Activated CD8-positive, alpha-beta T cell treated with anti-CD3 and anti-CD28 coated beads for 36 hours (primary cell): ENCODE results near the gene GNAL. TPM values are rescaled to one million over a fixed set of nuclear protein-coding genes. Genes with fewer than 3 reads are reported as not detected.

ENCODE experiments used
- ATAC-seq: fragments of 200-7000 bp; cut with Tn5 transposase; one replicate; pipeline ENCODE4 v1.10.0; 2021; ENCODE audit warnings: mild to moderate bottlenecking, moderate library complexity
- CTCF ChIA-PET: fragments of 350-600 bp; sonication (Branson Sonifier 250); formaldehyde crosslinking; loops from one replicate; lab custom pipeline; 2021; ENCODE audit warnings: antibody characterized with exemption; lab: Charles Lee
- POLR2A ChIA-PET: fragments of 350-600 bp; sonication (Branson Sonifier 250); formaldehyde crosslinking; loops from one replicate; lab custom pipeline; 2021; ENCODE audit warnings: antibody characterized with exemption; lab: Charles Lee
- DNase-seq: peaks from one replicate; pipeline ENCODE4 v3.0.0-alpha.2; 2020
- H3K27ac Mint-ChIP-seq: one replicate; pipeline ENCODE4 v1.8.0; 2021; ENCODE audit warnings: mild to moderate bottlenecking, mixed read lengths
- H3K27me3 Mint-ChIP-seq: one replicate; pipeline ENCODE4 v1.8.0; 2021; ENCODE audit warnings: mixed read lengths
- H3K36me3 Mint-ChIP-seq: one replicate; pipeline ENCODE4 v1.8.0; 2021; ENCODE audit warnings: low read depth, mixed read lengths
- H3K4me1 Mint-ChIP-seq: one replicate; pipeline ENCODE4 v1.8.0; 2021; ENCODE audit warnings: low read depth, mixed read lengths
- H3K4me3 Mint-ChIP-seq: one replicate; pipeline ENCODE4 v1.8.0; 2021; ENCODE audit warnings: mild to moderate bottlenecking, moderate library complexity, mixed read lengths
- H3K9me3 Mint-ChIP-seq: one replicate; pipeline ENCODE4 v1.8.0; 2021; ENCODE audit warnings: mixed read lengths
- intact Hi-C: fragments of 100-400 bp; cut with micrococcal nuclease; formaldehyde crosslinking; loops from one replicate; pipeline ENCODE4 v1.10.0; 2022
- total RNA-seq, 2 experiments: library from RNA; stranded (reverse); gene quantifications; one replicate each; pipeline ENCODE4 v1.2.3, GENCODE V29; 2021
- TF ChIP-seq, protein P1 (sequence below): fragments of 200-600 bp; IDR thresholded peaks from one replicate; pipeline ENCODE4 v1.8.0; 2022; ENCODE audit warnings: antibody characterized with exemption, mild to moderate bottlenecking

Gene GNAL
- total RNA-seq, 2 experiments from 2014 or later: 0.11 TPM; not detected in 1

GRCh38 chr18:11906176-11906575 is 217.1 kb downstream of the GNAL start:
- Mint-ChIP-seq H3K36me3 (peaks cover 11% of the 10 kb centered on the region), H3K9me3 (no peaks in the 10 kb centered on the region), H3K27ac (no peak overlapping the region), H3K27me3 (no peaks in the 10 kb centered on the region), H3K4me3 (no peak overlapping the region), H3K4me1 (peaks cover 20% of the 10 kb centered on the region)
- DNase-seq (no peak), ATAC-seq (no peak)
- ChIA-PET CTCF (interaction anchor here (0.7 to 1.1 kb wide), 2 partner anchors 32 to 133 kb away, joined by 3 read pairs; no protein-coding TSS in a partner anchor), POLR2A (no interaction called here)
- TF ChIP-seq, protein P1, sequence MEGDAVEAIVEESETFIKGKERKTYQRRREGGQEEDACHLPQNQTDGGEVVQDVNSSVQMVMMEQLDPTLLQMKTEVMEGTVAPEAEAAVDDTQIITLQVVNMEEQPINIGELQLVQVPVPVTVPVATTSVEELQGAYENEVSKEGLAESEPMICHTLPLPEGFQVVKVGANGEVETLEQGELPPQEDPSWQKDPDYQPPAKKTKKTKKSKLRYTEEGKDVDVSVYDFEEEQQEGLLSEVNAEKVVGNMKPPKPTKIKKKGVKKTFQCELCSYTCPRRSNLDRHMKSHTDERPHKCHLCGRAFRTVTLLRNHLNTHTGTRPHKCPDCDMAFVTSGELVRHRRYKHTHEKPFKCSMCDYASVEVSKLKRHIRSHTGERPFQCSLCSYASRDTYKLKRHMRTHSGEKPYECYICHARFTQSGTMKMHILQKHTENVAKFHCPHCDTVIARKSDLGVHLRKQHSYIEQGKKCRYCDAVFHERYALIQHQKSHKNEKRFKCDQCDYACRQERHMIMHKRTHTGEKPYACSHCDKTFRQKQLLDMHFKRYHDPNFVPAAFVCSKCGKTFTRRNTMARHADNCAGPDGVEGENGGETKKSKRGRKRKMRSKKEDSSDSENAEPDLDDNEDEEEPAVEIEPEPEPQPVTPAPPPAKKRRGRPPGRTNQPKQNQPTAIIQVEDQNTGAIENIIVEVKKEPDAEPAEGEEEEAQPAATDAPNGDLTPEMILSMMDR: no peak
- intact Hi-C loops: no loop called here

DNA sequence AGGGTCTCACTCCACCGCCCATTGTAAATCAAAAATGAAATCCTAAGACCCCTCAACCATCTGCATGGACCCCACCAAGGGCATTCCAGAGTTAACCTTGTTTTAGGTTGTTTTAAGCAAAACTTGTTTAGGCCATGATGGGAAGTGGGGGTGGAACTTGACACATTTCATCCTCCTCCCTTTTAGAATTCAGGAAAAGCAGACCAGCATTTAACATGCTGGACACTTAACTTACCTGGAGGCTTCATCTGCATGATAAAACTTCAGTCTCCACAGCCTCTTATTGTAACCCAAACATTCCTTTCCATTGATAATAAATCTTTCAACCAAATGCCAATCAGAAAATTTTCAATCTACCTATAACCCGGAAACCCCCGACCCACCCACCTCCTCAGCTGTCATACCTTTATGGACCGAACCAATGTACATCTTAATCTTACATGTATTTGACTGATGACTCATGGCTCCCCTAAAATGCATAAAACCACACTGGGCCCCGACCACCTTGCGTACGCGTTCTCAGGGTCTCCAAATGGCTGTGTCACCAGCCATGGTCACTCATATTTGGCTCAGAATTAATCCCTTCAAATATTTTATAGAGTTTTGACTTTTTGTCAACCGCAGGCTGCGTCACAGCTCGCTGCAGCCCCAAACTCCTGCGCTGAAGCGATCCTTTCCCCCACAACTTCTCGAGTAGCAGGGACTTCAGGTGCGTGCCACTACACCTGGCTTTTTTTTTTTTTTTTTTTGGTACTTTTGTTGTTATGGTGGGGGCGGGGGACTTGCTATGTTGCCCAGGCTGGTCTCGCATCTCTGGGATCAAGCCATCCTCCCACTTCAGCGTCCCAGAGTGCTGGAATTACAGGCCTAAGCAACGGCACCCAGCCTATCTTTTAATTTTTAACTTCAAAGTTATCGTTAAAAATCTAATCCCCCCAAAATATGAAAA is 218.1 kb downstream of the GNAL start:
- peak overlapping the region; percentile 86 for H3K4me3 Mint-ChIP-seq
- ATAC-seq: no peak
- peak overlapping the region; percentile 89 for H3K27ac Mint-ChIP-seq
- no peaks in the 10 kb centered on the region for H3K9me3 Mint-ChIP-seq
- DNase-seq: peak; percentile 30
- TF ChIP-seq, protein P1: no peak
- POLR2A ChIA-PET: interaction anchor here (0.6 to 1.0 kb wide), 2 partner anchors 132 to 219 kb away, joined by 3 read pairs; no protein-coding TSS in a partner anchor
- H3K36me3 Mint-ChIP-seq: peaks cover 9% of the 10 kb centered on the region
- intact Hi-C loops: no loop called here
- CTCF ChIA-PET: no interaction called here
- peaks cover 20% of the 10 kb centered on the region for H3K4me1 Mint-ChIP-seq
- H3K27me3 Mint-ChIP-seq: no peaks in the 10 kb centered on the region

DNA sequence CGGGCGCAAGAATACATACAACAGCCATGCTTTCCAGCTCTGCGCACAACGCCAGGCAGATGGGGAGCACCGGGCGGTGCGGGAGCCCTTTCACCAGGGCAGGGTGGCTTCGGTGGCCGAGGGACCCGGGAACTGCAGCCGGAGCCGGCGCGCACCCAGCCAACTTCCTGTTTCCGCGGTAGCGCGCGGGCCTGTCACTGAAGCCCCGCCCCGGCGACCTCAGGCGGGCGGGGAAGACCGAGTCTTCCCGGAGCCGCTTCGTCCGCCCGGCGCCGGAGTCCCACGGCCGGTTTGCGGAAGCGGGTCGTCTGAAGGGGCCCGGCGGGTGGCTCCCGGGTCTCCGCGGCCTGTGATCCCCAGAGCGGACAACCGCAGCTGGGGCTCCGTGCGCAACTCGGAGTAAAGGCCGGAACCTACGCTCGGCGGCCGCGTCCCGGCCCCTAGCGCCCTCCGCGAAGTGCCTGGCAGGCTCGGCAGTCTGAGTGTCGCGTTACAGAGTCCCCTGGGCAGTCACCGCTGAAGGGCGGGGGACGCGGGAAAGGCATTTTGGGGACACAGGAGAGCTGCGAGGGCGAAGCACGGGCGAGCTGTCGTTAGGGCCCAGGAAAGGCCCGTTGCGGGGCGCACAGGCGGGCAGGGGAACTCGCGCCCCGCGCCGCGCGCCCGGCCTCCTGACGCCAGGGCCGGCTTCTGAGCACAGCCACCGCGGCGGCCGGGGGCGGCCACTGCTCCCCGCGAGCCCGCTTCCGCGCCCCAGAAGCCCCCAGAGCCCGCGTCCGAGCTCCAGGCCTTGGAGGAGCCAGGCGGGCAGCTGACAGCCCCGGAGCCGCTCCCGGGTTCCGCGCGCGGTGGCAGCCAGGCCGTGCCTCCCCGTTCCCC is 219.4 kb downstream of the GNAL start, which contains the start of gene MPPE1:
TSS of gene MPPE1 (minus strand) at position 136 of the 879 bp plus-strand sequence. CDS start 11,053 bp downstream, outside the sequence.
- Mint-ChIP-seq H3K27me3 (no peaks in the 10 kb centered on the region), H3K36me3 (peaks cover 9% of the 10 kb centered on the region), H3K9me3 (no peaks in the 10 kb centered on the region), H3K4me3 (peak within 1 kb of the TSS; percentile 86), H3K27ac (peak within 1 kb of the TSS; percentile 89), H3K4me1 (peaks cover 20% of the 10 kb centered on the region)
- DNase-seq (peak; percentile 90), ATAC-seq (peak; percentile 95)
- intact Hi-C loops: loop anchor here (2.0 kb wide), 1 partner anchor 58 kb away; the partner anchor contains the start of gene CHMP1B
- ChIA-PET CTCF (interaction anchor here (1.0 kb wide), 2 partner anchors 30 to 41 kb away, joined by 3 read pairs; no protein-coding TSS in a partner anchor), POLR2A (interaction anchor here (0.7 to 1.7 kb wide), 8 partner anchors 19 to 131 kb away, joined by 3 to 7 read pairs (median 4); partner anchors contain the start of gene IMPA2)
- TF ChIP-seq, protein P1: no peak

- Mint-ChIP-seq H3K4me3 (peak overlapping the region; percentile 78), H3K4me1 (peaks cover 16% of the 10 kb centered on the region), H3K27me3 (no peaks in the 10 kb centered on the region), H3K36me3 (peaks cover 5% of the 10 kb centered on the region), H3K9me3 (no peaks in the 10 kb centered on the region), H3K27ac (peak overlapping the region; percentile 86)
- TF ChIP-seq, protein P1: no peak
- CTCF ChIA-PET: interaction anchor here (1.0 kb wide), 1 partner anchor 30 kb away, joined by 3 read pairs; no protein-coding TSS in a partner anchor
- intact Hi-C loops: loop anchor here (2.0 kb wide), 1 partner anchor 58 kb away; the partner anchor contains the start of gene CHMP1B
- no peak for DNase-seq
- ATAC-seq: no peak
- POLR2A ChIA-PET: interaction anchor here (1.0 to 1.7 kb wide), 5 partner anchors 20 to 87 kb away, joined by 3 to 7 read pairs (median 3); partner anchors contain the start of gene IMPA2
These were observed 220.0 kb downstream of the GNAL start for GRCh38 chr18:11909061-11909455.
